ENCODE measurements around the gene WDR62. TPM values are rescaled to one million over a fixed set of nuclear protein-coding genes. Genes with fewer than 3 reads are reported as not detected.

WDR62 gene
- total RNA-seq, 8 experiments from 2014 or later: 0.49 to 12.6 (median 1.3) TPM

DNA sequence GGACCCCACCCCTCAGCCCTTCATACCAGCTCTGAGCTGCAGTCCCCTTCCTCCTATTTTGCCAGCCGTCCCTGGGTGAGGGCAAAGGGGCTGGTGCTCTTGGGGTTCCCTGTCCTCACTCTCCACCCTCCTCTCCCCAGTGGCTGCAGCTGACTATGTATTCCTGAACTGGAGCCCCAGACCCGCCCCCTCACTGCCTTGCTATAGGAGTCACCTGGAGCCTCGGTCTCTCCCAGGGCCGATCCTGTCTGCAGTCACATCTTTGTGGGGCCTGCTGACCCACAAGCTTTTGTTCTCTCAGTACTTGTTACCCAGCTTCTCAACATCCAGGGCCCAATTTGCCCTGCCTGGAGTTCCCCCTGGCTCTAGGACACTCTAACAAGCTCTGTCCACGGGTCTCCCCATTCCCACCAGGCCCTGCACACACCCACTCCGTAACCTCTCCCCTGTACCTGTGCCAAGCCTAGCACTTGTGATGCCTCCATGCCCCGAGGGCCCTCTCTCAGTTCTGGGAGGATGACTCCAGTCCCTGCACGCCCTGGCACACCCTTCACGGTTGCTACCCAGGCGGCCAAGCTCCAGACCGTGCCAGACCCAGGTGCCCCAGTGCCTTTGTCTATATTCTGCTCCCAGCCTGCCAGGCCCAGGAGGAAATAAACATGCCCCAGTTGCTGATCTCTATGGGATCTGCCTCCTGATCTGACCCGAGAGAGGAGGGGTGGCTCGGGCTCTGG, 95.1 kb downstream of the WDR62 start:
- 60 to 100% (median 87%) methylated on average over 1 to 6 of the region's 13 CpGs; no CpG with 5 or more reads in 4 of the 10 experiments for WGBS, 10 experiments
- no peak overlapping the region for H3K4me3 ChIP-seq
- peak in 2 of 8 experiments; percentile 4 to 24 for ATAC-seq (replicated peaks in 6 of 8)
- H3K27ac ChIP-seq: no peak overlapping the region
- in situ Hi-C loops (cut with MboI; ENCODE audit: low pct_unique_long_range_greater_than_20kb in 2 of 9, low sequenced_read_pairs in 9 of 9, unreplicated experiment in 9 of 9): no loop called here
- H3K4me1 ChIP-seq (replicated peaks in 1 of 2): no peaks in the 10 kb centered on the region

DNA sequence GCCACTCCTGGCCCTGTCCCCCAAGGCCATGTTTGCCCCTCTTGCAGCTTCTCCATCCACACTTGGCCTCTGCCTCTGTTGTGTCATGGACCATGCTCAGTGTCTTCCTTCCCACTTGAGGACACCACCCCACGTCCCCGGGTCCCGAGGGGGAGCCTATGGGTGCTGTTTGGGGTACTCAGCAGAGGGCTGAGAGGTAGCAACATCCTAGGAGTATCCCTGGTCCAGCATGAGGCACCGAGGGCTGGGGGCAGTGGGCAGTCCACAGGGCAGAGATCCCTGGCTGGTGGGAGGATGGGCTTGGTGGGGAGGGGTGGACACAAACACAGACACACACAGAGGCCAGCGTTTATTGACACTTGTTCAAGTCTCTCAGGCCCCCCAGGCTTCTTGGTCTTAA, 95.9 kb downstream of the WDR62 start:
- no CpG with 5 or more reads among the region's 5 CpGs for WGBS, 10 experiments
- H3K4me1 ChIP-seq (replicated peaks in 1 of 2): no peaks in the 10 kb centered on the region
- peak in 4 of 8 experiments; percentile 12 to 34 (median 18) for ATAC-seq (replicated peaks in 6 of 8)
- H3K4me3 ChIP-seq: no peak overlapping the region
- H3K27ac ChIP-seq: no peak overlapping the region
- in situ Hi-C loops (cut with MboI; ENCODE audit: low pct_unique_long_range_greater_than_20kb in 2 of 9, low sequenced_read_pairs in 9 of 9, unreplicated experiment in 9 of 9): no loop called here

DNA sequence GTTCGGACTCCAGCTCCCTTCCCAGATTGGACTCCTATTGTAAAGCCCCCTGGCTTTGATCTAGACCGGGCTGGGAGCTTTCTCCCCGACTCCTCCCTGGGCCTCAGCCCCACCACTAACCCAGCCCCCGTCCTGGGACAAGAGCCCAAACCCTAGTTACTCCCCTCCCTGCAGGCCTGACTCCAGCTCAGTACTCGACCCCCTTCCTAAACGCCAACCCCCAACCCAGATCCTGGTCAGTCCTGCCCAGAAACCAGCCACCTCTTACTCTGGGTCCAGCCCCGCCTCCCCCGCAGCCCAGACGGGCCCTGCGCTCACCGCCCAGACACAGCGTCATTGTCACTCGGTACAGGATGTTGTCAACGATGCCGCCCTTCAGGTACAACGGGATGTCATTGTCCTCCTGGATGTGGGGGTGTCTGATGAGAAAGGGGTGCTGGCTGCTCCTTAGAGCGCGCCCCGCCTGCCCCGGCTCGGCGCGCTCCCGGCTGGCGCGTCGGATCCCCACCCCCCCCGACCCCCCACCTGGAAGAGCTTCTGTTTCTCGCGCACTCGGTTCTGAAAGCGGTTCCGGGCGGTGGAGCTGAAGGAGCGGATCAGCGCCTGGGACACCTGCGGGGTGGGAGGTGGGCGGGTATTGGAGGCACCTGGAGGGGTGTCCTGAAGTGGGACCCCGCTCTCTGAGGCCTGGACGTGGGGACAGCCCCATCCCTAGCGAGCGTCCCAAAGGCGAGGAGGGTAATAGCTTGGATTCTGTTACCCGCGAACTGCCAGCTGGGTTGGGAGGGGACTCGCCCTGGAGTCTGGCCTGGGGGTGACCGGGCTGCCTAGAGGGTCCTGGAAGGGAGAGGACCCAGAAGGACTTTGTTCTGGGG, 96.7 kb downstream of the WDR62 start:
- WGBS, 10 experiments: 50 to 100% (median 67%) methylated on average over 1 to 2 of the region's 47 CpGs; no CpG with 5 or more reads in 7 of the 10 experiments
- in situ Hi-C loops (cut with MboI; ENCODE audit: low pct_unique_long_range_greater_than_20kb in 2 of 9, low sequenced_read_pairs in 9 of 9, unreplicated experiment in 9 of 9): no loop called here
- ATAC-seq (replicated peaks in 6 of 8): peak; percentile 11 to 36 (median 25)
- Histone ChIP-seq H3K27ac (no peak overlapping the region), H3K4me1 (replicated peaks in 1 of 2) (no peaks in the 10 kb centered on the region), H3K4me3 (no peak overlapping the region)

DNA sequence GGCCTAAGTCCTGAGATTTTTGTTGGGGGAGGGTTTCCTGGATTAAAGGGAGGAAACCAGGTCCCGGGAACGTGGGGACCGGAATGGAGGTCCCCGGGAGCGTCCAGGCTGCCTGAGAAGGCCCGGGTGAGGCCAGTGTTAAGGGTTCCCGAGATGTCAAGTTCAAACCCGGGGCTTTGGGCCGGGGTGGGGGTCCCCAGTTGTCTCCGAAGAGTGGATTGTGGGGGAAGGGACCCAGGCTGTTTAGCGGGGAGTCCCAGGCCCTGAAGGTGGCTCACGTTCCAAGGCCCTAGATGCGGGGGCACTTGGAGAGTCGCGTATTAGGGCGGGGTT, 97.3 kb downstream of the WDR62 start:
- WGBS, 10 experiments: 93% methylated on average over 3 of the region's 16 CpGs; no CpG with 5 or more reads in 9 of the 10 experiments
- H3K4me3 ChIP-seq: no peak overlapping the region
- H3K27ac ChIP-seq: no peak overlapping the region
- H3K4me1 ChIP-seq (replicated peaks in 1 of 2): no peaks in the 10 kb centered on the region
- in situ Hi-C loops (cut with MboI; ENCODE audit: low pct_unique_long_range_greater_than_20kb in 2 of 9, low sequenced_read_pairs in 9 of 9, unreplicated experiment in 9 of 9): no loop called here
- ATAC-seq (replicated peaks in 6 of 8): peak in 5 of 8 experiments; percentile 1 to 24 (median 9)

DNA sequence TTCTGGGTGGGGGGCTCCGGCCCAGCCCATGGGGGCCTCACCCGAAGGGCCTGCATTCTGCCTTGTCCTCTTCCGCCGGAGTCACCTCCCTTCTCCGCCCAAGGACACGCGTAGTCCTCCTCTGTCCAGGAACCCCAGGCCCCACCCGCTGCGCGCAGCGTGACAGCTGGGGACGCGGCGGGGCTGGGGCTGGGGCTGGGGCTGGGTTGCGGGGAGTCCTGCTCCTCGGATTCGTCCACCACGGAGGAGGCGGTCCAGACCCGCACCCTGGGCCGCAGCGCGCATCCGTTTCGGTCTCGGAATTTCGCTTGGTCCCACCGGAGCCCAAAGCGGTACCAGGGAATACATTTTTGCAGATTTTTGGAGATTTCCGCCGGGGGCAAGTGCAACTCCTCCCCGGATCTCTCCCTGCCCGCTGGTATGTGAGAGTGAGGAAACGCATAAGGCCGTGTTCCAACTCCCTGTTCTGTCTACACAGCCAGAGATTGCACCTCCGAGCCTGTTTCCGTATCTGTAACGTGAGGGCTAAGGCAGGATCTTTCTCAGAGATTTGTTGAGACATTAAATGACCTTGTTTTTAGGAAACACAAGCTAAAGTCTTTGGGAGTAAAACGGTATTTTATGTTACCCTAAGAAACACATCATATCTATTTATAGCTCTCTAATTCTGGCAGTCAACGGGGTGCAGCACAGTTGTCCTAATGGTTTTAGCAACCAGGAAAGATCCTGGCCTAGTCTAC, 97.8 kb downstream of the WDR62 start, which contains the start of gene COX7A1:
Gene COX7A1, minus strand, starts transcription at position 96 of the 740 bp plus-strand sequence. Its CDS starts 40 bp downstream, at position 56.
- no peak within 1 kb of the TSS for H3K27ac ChIP-seq

DNA sequence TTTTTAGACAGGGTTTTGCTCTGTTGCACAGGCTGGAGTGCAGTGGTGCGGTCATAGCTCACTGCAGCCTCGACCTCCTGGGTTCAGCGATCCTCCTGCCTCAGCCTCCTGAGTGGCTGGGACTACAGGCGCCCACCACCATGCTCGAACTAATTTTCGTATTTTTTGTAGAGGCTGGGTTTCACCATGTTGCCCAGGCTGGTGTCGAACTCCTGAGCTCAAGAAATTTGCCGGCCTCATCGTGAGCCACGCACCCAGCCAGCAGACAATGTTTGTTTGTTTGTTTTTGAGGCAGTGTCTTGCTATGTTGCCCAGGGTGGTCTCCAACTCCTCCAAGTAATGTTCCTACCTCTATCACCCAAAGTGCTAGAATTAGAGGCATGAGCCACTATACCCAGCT, 98.4 kb downstream of the WDR62 start:
- Histone ChIP-seq H3K4me1 (replicated peaks in 1 of 2) (no peaks in the 10 kb centered on the region), H3K27ac (no peak overlapping the region), H3K4me3 (no peak overlapping the region)
- no peak for ATAC-seq (replicated peaks in 6 of 8)
- in situ Hi-C loops (cut with MboI; ENCODE audit: low pct_unique_long_range_greater_than_20kb in 2 of 9, low sequenced_read_pairs in 9 of 9, unreplicated experiment in 9 of 9): no loop called here
- 87 to 100% (median 96%) methylated on average over 3 to 8 of the region's 10 CpGs; no CpG with 5 or more reads in 3 of the 10 experiments for WGBS, 10 experiments

More for the DNA sequence above, 97.8 kb downstream of the WDR62 start, which contains the start of gene COX7A1:
- in situ Hi-C loops (cut with MboI; ENCODE audit: low pct_unique_long_range_greater_than_20kb in 2 of 9, low sequenced_read_pairs in 9 of 9, unreplicated experiment in 9 of 9): no loop called here
- Histone ChIP-seq H3K4me1 (replicated peaks in 1 of 2) (no peaks in the 10 kb centered on the region), H3K4me3 (no peak within 1 kb of the TSS)
- 13 to 100% (median 66%) methylated on average over 1 to 19 of the region's 40 CpGs; no CpG with 5 or more reads in 2 of the 10 experiments for WGBS, 10 experiments
- ATAC-seq (replicated peaks in 6 of 8): peak in 7 of 8 experiments; percentile 17 to 68 (median 36)

Other genes with a start within 250 kb of the WDR62 start
- gene PRODH2, start 242.1 kb upstream of the WDR62 start, total RNA-seq: under 1 TPM in 1 of 8 experiments, not detected in 7; 0.52 TPM
- gene NPHS1, start 202.4 kb upstream of the WDR62 start, total RNA-seq: under 1 TPM in 6 of 8 experiments, not detected in 2; 0.05 to 0.85 (median 0.37) TPM
- gene KIRREL2, start 198.0 kb upstream of the WDR62 start, total RNA-seq: 1 to 10 TPM in 5 of 8 experiments, under 1 TPM in 3; 0.10 to 6.2 (median 1.3) TPM
- gene APLP1, start 186.3 kb upstream of the WDR62 start, total RNA-seq: 100 to 1,000 TPM in 5 of 8 experiments, 10 to 100 TPM in 1, 1 to 10 TPM in 2; 4.6 to 397 (median 337) TPM
- 10 to 100 TPM in 1 of 8 experiments, 1 to 10 TPM in 7; 1.6 to 10.1 (median 3.7) TPM for gene NFKBID, start 154.4 kb upstream of the WDR62 start, total RNA-seq
- 1 to 10 TPM in 2 of 8 experiments, under 1 TPM in 3, not detected in 3; 0.33 to 3.8 (median 0.62) TPM for gene HCST, start 152.4 kb upstream of the WDR62 start, total RNA-seq
- under 1 TPM in 1 of 8 experiments, not detected in 7; 0.76 TPM for gene TYROBP, start 146.6 kb upstream of the WDR62 start, total RNA-seq
- 10 to 100 TPM in 1 of 8 experiments, 1 to 10 TPM in 6, under 1 TPM in 1; 0.56 to 11.7 (median 6.5) TPM for gene LRFN3, start 118.5 kb upstream of the WDR62 start, total RNA-seq
- 10 to 100 TPM; 10.6 to 23.5 (median 18.1) TPM for gene SDHAF1, start 59.7 kb upstream of the WDR62 start, total RNA-seq
- 1 to 10 TPM in 2 of 8 experiments, under 1 TPM in 6; 0.33 to 2.2 (median 0.56) TPM for gene SYNE4, start 46.1 kb upstream of the WDR62 start, total RNA-seq
- 10 to 100 TPM; 12.0 to 42.9 (median 19.7) TPM for gene ALKBH6, start 40.7 kb upstream of the WDR62 start, total RNA-seq
- gene CLIP3, start 22.0 kb upstream of the WDR62 start, total RNA-seq: 10 to 100 TPM in 6 of 8 experiments, 1 to 10 TPM in 2; 2.7 to 33.8 (median 13.1) TPM
- gene THAP8, start 612 bp upstream of the WDR62 start, total RNA-seq: 10 to 100 TPM in 2 of 8 experiments, 1 to 10 TPM in 6; 3.7 to 13.0 (median 6.5) TPM
- under 1 TPM in 1 of 8 experiments, not detected in 7; 0.54 TPM for gene OVOL3, start 56.2 kb downstream of the WDR62 start, total RNA-seq
- 100 to 1,000 TPM in 6 of 8 experiments, 10 to 100 TPM in 2; 87.3 to 171 (median 111) TPM for gene POLR2I, start 60.0 kb downstream of the WDR62 start, total RNA-seq
- 100 to 1,000 TPM; 134 to 390 (median 281) TPM for gene TBCB, start 60.6 kb downstream of the WDR62 start, total RNA-seq
- 100 to 1,000 TPM; 146 to 839 (median 321) TPM for gene CAPNS1, start 85.2 kb downstream of the WDR62 start, total RNA-seq
- 10 to 100 TPM in 1 of 8 experiments, 1 to 10 TPM in 3, under 1 TPM in 3, not detected in 1; 0.54 to 66.9 (median 1.3) TPM for gene COX7A1, start 97.5 kb downstream of the WDR62 start, total RNA-seq
- gene ZNF565, start 159.8 kb downstream of the WDR62 start, total RNA-seq: 1 to 10 TPM; 2.9 to 5.7 (median 4.8) TPM
- 100 to 1,000 TPM in 5 of 8 experiments, 10 to 100 TPM in 3; 68.8 to 141 (median 114) TPM for gene ZNF146, start 160.2 kb downstream of the WDR62 start, total RNA-seq

Data from motor neuron (in vitro differentiated cells).